DLD1 (cell line): ENCODE results near the gene HSPB6.
"Not testable (repeated sequence)": the region's sequence is repeated elsewhere in the genome, so short reads cannot be mapped to it uniquely, and the experiment has no call there.

Experiments
- in situ Hi-C: cut with HindIII; loops from 2 replicates; pipeline ENCODE4 v1.10.0; 2017; ENCODE audit warnings: low sequenced_read_pairs

Gene HSPB6

GRCh38 chr19:35756377-35757230 is at the start of gene HSPB6:
Gene HSPB6, minus strand, starts transcription at chr19:35757029. Its CDS starts 21 bp downstream, at chr19:35757008.
- in situ Hi-C loops = no loop called here

DNA sequence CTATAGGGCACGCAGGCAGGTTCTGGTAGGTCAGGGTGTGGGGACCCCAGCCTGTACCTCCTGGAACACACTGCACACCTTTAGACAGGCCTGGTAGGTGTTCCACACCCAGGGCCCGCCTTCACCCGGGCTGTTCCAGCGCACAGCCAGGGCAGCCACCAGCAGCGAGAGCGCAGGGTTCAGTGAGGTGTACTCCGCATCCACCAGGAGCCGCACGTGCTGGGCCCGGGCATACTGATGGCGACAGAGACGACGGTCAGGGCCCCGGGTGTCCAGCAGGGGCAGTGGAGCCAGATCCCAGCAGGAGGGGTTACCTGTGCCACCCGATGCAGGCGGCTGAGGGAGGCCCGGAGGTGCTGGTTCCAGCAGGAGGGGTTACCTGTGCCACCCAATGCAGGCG is 49.8 kb upstream of the HSPB6 start:
- in situ Hi-C loops = no loop called here

GRCh38 chr19:35805526-35806102 is 48.8 kb upstream of the HSPB6 start:
- in situ Hi-C loops = no loop called here

GRCh38 chr19:35801828-35802227 is 45.0 kb upstream of the HSPB6 start:
- in situ Hi-C loops = no loop called here

GRCh38 chr19:35797663-35798062 is 40.8 kb upstream of the HSPB6 start:
- in situ Hi-C loops = no loop called here

- in situ Hi-C loops = no loop called here
Observed at GRCh38 chr19:35796645-35797542, 40.1 kb upstream of the HSPB6 start.

DNA sequence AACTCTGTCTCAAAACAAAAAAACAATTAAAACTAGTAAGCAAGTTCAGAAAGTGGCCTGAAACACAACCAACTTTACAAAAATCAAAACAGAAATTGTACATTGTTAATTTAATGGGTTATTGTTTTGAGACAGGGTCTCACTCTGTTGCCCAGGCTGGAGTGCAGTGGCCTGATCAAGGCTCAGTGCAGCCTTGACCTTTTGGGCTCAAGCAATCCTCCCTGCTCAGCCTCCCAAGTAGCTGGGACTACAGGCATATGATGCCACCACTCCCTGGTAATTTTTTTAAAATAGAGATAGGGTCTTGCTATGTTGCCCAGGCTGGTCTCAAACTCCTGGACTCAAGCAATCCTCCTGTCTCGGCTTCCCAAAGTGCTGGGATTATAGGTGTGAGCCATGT is 38.7 kb upstream of the HSPB6 start:
- in situ Hi-C loops = not testable (repeated sequence)

DNA sequence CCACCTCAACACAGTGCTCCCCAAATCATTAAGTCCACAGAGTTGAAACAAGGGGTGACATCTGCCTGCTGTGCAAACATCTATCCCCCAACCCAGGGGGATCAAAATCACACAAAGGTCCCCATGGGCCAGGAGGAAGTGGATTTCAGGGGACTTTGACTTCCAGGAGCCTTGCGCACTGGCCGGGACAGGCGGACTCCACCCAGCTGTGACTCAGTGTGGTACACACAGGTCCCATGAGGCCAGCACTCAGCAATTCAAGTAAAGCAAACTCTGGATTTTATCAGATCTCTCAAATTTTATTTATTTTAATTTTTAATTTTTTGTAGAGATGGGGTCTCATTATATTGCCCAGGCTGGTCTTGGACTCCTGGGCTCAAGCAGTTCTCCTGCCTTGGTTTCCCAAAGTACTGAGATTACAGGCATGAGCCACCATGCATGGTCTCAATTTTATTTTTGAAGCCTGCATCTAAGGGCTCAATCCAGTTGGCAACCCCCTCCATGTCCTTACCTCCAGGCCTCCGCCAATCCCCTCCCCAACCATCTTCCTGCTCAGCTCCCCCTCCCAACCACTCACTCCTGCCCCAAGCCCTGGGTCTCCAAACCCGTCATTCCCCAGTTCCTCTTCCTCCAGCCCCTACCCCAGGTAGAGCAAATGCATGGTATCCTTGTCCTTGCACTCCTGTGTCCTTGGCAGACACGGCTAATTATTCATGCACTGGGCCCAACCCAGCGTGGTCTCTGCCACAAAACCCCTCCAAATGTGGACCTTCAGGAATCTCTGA is 36.7 kb upstream of the HSPB6 start:
- in situ Hi-C loops = no loop called here

GRCh38 chr19:35792888-35793287 is 36.1 kb upstream of the HSPB6 start:
- in situ Hi-C loops = no loop called here

DNA sequence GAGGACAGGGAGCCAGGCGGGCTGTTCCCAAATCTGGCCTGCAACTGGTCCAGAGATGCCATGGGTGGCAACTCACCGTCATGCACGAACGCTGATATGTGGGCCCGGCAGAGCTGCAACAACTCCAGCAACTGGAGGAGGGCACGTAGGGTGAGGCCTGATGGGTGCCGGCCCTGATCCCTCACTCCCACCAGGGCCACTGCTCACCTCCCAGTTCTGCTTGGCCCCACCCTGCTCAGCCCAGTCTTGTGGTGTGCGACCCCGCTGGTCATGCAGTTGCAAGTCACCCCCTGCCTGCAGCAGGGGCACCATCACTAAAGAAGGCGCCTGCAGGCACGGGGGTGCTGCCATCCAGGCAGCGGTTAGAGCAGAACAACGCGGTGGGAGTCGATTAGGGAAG is 35.5 kb upstream of the HSPB6 start:
- in situ Hi-C loops = no loop called here

DNA sequence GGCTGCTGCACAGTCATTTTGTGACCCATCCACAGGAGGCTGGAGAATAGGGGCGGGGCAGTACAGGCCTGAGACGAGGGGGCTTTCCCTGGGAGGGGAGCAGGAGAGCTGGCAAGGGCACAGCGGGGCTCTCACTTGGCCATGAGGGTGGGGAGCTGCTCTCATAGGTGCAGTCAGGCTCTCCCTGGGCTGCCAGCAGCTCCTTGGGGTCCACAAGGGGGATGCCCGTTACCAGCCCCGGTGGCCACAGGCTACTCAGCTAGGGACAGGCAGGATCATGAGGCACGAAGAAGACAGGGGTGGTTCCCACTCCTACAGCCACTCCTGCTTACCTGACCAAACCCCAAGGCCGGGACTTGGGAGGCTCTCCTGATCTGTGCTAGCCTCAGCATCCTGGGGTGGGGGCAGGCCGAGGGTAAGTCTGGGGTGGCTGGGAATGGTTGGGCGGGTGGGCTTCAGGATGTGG is 35.0 kb upstream of the HSPB6 start:
- in situ Hi-C loops = no loop called here

DNA sequence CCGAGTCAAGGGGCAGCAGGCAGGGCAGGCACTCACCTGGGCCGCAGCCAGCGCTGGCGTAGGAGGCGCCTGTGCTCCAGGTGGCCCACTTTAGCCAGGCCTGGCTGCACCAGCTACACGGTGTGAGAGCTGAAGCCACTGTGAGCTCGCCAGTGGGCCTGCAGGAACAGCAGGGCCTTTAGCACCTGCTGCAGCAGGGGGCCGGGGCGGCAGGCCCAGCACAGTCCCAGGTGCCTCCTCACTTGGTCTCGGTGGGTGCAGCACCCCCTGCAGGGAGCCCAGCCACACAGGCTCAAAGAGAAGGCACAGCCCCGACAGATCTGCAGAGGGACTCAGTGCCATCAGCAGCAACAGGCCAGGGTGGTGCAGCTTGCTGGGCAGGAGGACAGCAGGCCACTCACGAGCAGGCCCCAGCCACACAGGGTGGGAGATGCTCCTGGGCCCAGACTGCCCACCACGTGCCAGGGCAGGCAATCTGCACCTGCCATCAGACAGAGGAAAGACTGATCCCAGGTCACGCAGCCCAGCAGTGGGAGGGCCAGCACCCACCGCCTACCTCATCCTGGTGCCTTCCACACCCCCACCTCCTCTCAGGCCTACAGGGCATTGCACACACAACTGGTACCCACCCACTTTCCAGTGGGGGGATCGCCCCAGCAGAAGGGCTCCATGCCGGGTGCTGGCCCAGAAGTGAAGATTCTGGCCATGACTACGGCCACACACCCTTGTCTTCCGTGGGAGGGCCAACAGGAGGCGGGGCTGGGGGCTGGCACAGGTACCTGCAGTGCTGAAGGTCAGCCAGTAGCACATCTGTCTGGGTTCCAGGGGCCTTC is 34.4 kb upstream of the HSPB6 start:
- in situ Hi-C loops = no loop called here

DNA sequence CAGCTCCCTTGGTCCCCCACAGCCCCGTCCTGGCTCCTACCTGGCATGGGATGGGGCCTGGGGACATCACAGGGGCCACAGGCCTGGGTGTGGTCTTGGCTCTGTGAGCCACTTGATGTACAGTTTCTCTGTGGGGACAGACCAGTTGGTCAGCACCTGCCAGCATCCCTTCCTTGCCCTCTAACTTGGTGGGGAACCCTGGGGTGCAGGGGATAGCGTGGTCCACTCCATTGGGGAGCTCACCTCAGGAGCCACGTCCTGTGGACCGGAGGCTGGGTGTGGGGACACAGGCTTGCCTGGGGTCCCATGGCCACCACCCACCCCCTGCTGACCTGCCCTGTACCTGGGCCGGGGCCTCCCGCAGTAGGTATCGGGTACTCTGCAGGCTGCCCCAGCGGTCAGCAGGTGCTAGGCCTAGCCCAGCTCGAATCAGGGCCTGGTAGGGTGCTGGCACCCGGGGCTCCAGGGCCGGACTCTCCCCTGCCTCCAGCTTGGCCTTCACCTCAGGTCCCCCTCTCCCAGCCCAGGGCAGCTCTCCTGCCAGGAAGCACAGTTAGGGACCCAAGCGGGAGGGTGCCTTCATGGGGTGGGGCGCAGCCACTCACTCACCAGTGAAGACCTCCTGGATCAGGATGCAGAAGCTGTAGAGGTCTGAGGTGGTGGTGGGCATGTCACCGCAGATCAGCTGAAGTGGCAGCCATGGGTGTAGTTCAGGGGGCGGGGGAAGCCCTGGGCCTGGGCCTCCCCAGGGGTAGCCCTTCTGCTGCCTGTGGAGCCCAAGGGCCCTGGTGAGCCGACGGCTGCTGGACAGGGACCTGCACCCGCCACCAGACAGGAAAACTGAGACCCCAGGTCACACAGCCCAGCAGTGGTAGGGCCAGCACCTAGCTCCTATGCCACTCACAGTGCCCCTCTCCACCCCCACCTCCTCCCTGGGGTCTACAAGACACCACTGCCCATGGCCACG is 33.4 kb upstream of the HSPB6 start:
- in situ Hi-C loops = no loop called here

DNA sequence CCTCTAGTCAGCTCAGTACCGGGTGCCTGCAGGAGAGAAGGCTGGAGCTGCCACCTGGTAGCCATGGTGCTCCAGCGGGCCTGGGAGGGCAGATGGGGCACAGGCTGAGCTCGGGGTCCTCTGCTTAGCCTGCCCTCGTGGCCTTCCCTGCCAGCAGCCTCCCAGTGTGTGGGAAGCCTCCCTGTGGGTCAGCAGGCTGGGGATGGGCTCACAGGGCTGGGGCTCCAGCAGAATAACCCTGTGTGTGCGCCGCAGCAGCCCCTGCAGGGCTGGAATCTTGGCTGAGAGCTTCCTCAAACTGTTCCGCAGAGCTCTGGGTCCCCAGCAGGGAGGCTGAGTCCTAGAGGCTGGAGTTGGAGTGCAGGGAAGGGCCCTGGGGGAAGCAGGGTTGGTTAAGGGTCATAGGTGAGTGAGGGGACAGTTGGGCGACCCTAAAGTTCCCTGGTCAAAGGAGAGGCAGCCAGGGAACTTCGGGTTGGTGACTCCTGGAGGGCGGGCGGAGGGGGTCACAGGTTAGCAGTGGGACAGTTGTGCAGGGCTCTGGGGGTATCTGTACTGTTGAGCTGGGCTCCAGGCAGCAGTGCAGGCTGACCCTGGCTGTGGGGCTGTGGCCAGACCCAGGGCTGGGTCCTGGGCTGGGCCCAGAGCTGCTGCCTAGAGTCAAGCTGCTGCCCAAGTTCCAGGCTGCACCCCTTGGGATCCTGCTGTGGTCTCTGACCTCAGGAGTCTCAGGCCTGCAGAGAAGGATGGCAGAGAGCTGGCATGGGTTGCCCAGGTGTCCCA is 32.6 kb upstream of the HSPB6 start:
- in situ Hi-C loops = no loop called here

DNA sequence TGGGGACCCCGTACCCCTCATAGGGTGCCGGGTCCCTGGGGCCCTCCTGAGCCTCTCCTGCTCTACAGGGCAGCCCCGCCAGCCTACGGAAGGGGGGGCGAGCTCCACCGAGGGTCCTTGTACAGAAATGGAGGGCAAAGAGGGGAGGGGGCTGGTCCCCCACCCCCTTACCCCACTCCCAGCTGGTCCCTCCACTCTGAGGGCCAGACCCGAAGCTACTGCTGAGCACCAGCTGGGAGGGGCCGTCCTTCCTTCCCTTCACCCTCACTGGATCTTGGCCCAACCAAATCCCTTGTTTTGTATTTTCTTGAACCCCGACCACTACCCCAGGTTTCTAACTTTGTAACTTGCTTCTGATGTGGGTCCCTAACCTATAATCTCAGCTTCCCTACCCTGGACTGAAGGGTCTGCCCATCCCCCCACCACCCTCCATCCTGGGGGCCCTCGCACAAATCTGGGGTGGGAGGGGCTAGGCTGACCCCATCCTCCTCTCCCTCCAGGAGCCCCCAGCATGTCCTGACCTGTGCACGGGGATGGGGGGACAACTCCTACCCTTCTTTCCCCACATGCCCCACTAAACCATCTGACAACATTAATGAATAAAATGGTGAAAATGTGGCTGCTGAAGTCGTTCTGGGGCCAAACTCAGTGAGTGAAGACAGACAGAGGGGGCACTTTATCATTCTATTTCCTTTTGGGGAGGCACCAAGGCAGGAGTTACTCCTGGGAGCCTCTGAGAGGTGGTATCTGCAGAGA is 31.6 kb upstream of the HSPB6 start:
- in situ Hi-C loops = no loop called here

- in situ Hi-C loops = no loop called here
Observed at GRCh38 chr19:35787227-35787799, 30.5 kb upstream of the HSPB6 start.
